GM23338 (cell line): Measurements from ENCODE around the gene C10orf90. TPM values are rescaled to one million over a fixed set of nuclear protein-coding genes. Genes with fewer than 3 reads are reported as not detected.

ENCODE experiments used
- ATAC-seq: fragments of 200-7000 bp; cut with Tn5 transposase; 3 replicates; pipeline ENCODE4 v1.9.1; 2020
- DNase-seq: peaks from one replicate; pipeline ENCODE4 v3.0.0-alpha.2; 2015; ENCODE audit warnings: low spot score
- H2AFZ ChIP-seq: fragments of 200-600 bp; sonication (generic); 2 replicates; pipeline ENCODE4 v1.8.0; 2016; ENCODE audit warnings: antibody characterized with exemption, mild to moderate bottlenecking, moderate library complexity
- H3F3A ChIP-seq: fragments of 200-600 bp; sonication (generic); replicated peaks from 2 replicates; pipeline ENCODE4 v1.8.0; 2017; ENCODE audit warnings: antibody characterized with exemption, mixed run types, low read depth
- H3K27ac ChIP-seq: fragments of 200-600 bp; sonication (generic); 2 replicates; pipeline ENCODE4 v1.6.1; 2016; ENCODE audit warnings: low read depth
- H3K27me3 ChIP-seq: fragments of 200-600 bp; sonication (generic); 2 replicates; pipeline ENCODE4 v1.8.0; 2016; ENCODE audit warnings: mild to moderate bottlenecking, mixed run types, moderate library complexity; ENCODE audit not compliant: insufficient read depth
- H3K36me3 ChIP-seq: fragments of 200-600 bp; sonication (generic); 2 replicates; pipeline ENCODE4 v1.8.0; 2016; ENCODE audit warnings: mild to moderate bottlenecking; ENCODE audit not compliant: insufficient read depth
- H3K4me1 ChIP-seq: fragments of 200-600 bp; sonication (generic); 2 replicates; pipeline ENCODE4 v1.8.0; 2016; ENCODE audit warnings: mild to moderate bottlenecking, moderate library complexity; ENCODE audit not compliant: insufficient read depth
- H3K4me2 ChIP-seq: fragments of 200-600 bp; sonication (generic); 2 replicates; pipeline ENCODE4 v1.7.1; 2017; ENCODE audit warnings: mixed run types
- H3K4me3 ChIP-seq: fragments of 200-600 bp; sonication (generic); 2 replicates; pipeline ENCODE4 v1.6.1; 2016; ENCODE audit warnings: mixed run types
- H3K79me2 ChIP-seq: fragments of 200-600 bp; sonication (generic); replicated peaks from 2 replicates; pipeline ENCODE4 v1.8.0; 2017; ENCODE audit warnings: mild to moderate bottlenecking; ENCODE audit not compliant: insufficient read depth
- H3K9me2 ChIP-seq: fragments of 200-600 bp; sonication (generic); 2 replicates; pipeline ENCODE4 v1.8.0; 2017; ENCODE audit not compliant: insufficient read depth
- H4K20me1 ChIP-seq: fragments of 200-600 bp; sonication (generic); replicated peaks from 2 replicates; pipeline ENCODE4 v1.8.0; 2017; ENCODE audit warnings: mild to moderate bottlenecking; ENCODE audit not compliant: insufficient read depth
- H3K27ac Mint-ChIP-seq: 2 replicates; pipeline ENCODE4 v1.8.0; 2020; ENCODE audit warnings: inconsistent platforms, mild to moderate bottlenecking, moderate library complexity, mixed read lengths
- H3K27me3 Mint-ChIP-seq: 3 replicates; pipeline ENCODE4 v1.8.0; 2022; ENCODE audit warnings: low read depth, mild to moderate bottlenecking, moderate library complexity, mixed read lengths, inconsistent platforms; ENCODE audit not compliant: insufficient read depth, poor library complexity
- H3K36me3 Mint-ChIP-seq: 3 replicates; pipeline ENCODE4 v1.8.0; 2021; ENCODE audit warnings: low read depth, mild to moderate bottlenecking, inconsistent platforms, moderate library complexity, mixed read lengths
- H3K4me1 Mint-ChIP-seq: 3 replicates; pipeline ENCODE4 v1.8.0; 2020; ENCODE audit warnings: mild to moderate bottlenecking, inconsistent platforms, mixed read lengths
- H3K4me3 Mint-ChIP-seq: 3 replicates; pipeline ENCODE4 v1.8.0; 2021; ENCODE audit warnings: moderate library complexity, mild to moderate bottlenecking, inconsistent platforms, mixed read lengths
- H3K9me3 Mint-ChIP-seq: 3 replicates; pipeline ENCODE4 v1.8.0; 2020; ENCODE audit warnings: moderate library complexity, mild to moderate bottlenecking, inconsistent platforms, mixed read lengths
- CREB1 ChIP-seq: fragments of 250-450 bp; sonication (Bioruptor Pico); IDR thresholded peaks from 2 replicates; pipeline ENCODE4 v1.5.0; 2020; ENCODE audit warnings: low read depth, mild to moderate bottlenecking, moderate library complexity
- CTCF ChIP-seq, 2 experiments: fragments of 200-600 bp in 1 of 2; sonication (generic) in 1 of 2; conservative IDR thresholded peaks; 2 replicates each; pipeline versions ENCODE4 v1.5.1 to v1.6.1; 2016 to 2017; ENCODE audit warnings: antibody characterized with exemption in 2 of 2, low read depth in 2 of 2, mild to moderate bottlenecking in 2 of 2, moderate library complexity in 1 of 2
- EZH2 ChIP-seq: fragments of 200-600 bp; sonication (generic); IDR thresholded peaks from one replicate; pipeline ENCODE4 v1.8.0; 2017; ENCODE audit warnings: antibody characterized with exemption, mild to moderate bottlenecking, low read depth; ENCODE audit not compliant: unreplicated experiment
- EZH2phosphoT487 ChIP-seq: fragments of 200-600 bp; sonication (generic); IDR thresholded peaks from one replicate; pipeline ENCODE4 v1.8.1; 2018; ENCODE audit warnings: antibody characterized with exemption; ENCODE audit not compliant: unreplicated experiment
- NANOG ChIP-seq: IDR thresholded peaks from 2 replicates; pipeline ENCODE4 v1.6.1; 2016; ENCODE audit warnings: antibody characterized with exemption, borderline replicate concordance
- POLR2AphosphoS5 ChIP-seq: IDR thresholded peaks from 2 replicates; pipeline ENCODE4 v1.6.1; 2016; ENCODE audit warnings: antibody characterized with exemption, low read depth
- STAT1 ChIP-seq: IDR thresholded peaks from one replicate; pipeline ENCODE4 v1.6.1; 2016; ENCODE audit warnings: antibody characterized with exemption; ENCODE audit not compliant: unreplicated experiment
- ZNF114 ChIP-seq: fragments of 250-450 bp; sonication (Bioruptor Pico); IDR thresholded peaks from 2 replicates; pipeline ENCODE4 v1.5.0; 2020; ENCODE audit warnings: mild to moderate bottlenecking, moderate library complexity
- ZNF331 ChIP-seq: fragments of 250-450 bp; sonication (Bioruptor Pico); IDR thresholded peaks from 2 replicates; pipeline ENCODE4 v1.5.0; 2020; ENCODE audit warnings: low read depth, mild to moderate bottlenecking, moderate library complexity
- ZNF462 ChIP-seq: fragments of 250-450 bp; sonication (Bioruptor Pico); IDR thresholded peaks from 2 replicates; pipeline ENCODE4 v1.5.0; 2020; ENCODE audit warnings: mild to moderate bottlenecking, moderate library complexity
- polyA plus RNA-seq: library from polyadenylated mRNA; unstranded; fragments of >200 nt; fragmentation: Nextera tagmentation; extraction: Ambion mirVana; gene quantifications from 2 replicates; pipeline ENCODE4 v1.2.1, GENCODE V29; 2016
- total RNA-seq: library from RNA; depleted of rRNA; stranded (reverse); fragments of >200 nt; shearing (Covaris generic); gene quantifications from 2 replicates; pipeline ENCODE4 v1.2.3, GENCODE V29; 2014

The C10orf90 gene
- total and polyA plus RNA-seq, 2 experiments from 2014 or later = 0.76 to 0.97 TPM

GRCh38 chr10:126423732-126424491, 246.6 kb downstream of the C10orf90 start:
- Mint-ChIP-seq H3K9me3 (peaks cover 10% of the 10 kb centered on the region), H3K36me3 (peaks cover 5% of the 10 kb centered on the region; the same call in 1 of the 3 replicates), H3K4me3 (no peak overlapping the region), H3K27me3 (peaks cover 4% of the 10 kb centered on the region), H3K4me1 (peaks cover 14% of the 10 kb centered on the region; the same call in 2 of the 3 replicates), H3K27ac (no peak overlapping the region)
- no peaks in the 10 kb centered on the region for H3K36me3 ChIP-seq
- TF ChIP-seq EZH2 (no peak), POLR2AphosphoS5 (no peak), CREB1 (CRISPR knock-in tag) (no peak), ZNF331 (no peak), ZNF114 (no peak), EZH2phosphoT487 (no peak), CTCF (conservative IDR thresholded peaks at IDR 0.05; ENCODE audit: low read depth in 2 of 2) (no peak), STAT1 (no peak)
- ATAC-seq (no peak), DNase-seq (no peak)
- no peaks in the 10 kb centered on the region for H3F3A ChIP-seq
- 0 out of 2 replicates have a peak, but pooled peaks cover 5% of the 10 kb centered on the region for H3K9me2 ChIP-seq
- no peaks in the 10 kb centered on the region for H3K79me2 ChIP-seq
- H3K27ac ChIP-seq = no peak overlapping the region
- no peaks in the 10 kb centered on the region for H3K4me1 ChIP-seq
- H3K4me2 ChIP-seq = no peak overlapping the region
- H3K27me3 ChIP-seq = no peaks in the 10 kb centered on the region
- H3K4me3 ChIP-seq = no peak overlapping the region
- no peak overlapping the region for H2AFZ ChIP-seq
- no peaks in the 10 kb centered on the region for H4K20me1 ChIP-seq

- no peak overlapping the region for H3K4me2 ChIP-seq
- H4K20me1 ChIP-seq = no peaks in the 10 kb centered on the region
- peaks cover 14% of the 10 kb centered on the region; the same call in 2 of the 3 replicates for H3K4me1 Mint-ChIP-seq
- TF ChIP-seq NANOG (no peak), EZH2phosphoT487 (no peak), POLR2AphosphoS5 (no peak), ZNF462 (CRISPR knock-in tag) (no peak)
Measured at GRCh38 chr10:126422567-126422966, 247.9 kb downstream of the C10orf90 start.

More at GRCh38 chr10:126422567-126422966, 247.9 kb downstream of the C10orf90 start:
- peaks cover 10% of the 10 kb centered on the region for H3K9me3 Mint-ChIP-seq
- no peak overlapping the region for H3K4me3 Mint-ChIP-seq
- H3K36me3 Mint-ChIP-seq = peaks cover 5% of the 10 kb centered on the region; the same call in 1 of the 3 replicates
- 0 out of 2 replicates have a peak, but pooled peaks cover 5% of the 10 kb centered on the region for H3K9me2 ChIP-seq
- no peak overlapping the region for H2AFZ ChIP-seq
- peaks cover 4% of the 10 kb centered on the region for H3K27me3 Mint-ChIP-seq
- DNase-seq (no peak), ATAC-seq (no peak)
- H3F3A ChIP-seq = no peaks in the 10 kb centered on the region
- H3K4me3 ChIP-seq = no peak overlapping the region
- H3K27ac Mint-ChIP-seq = no peak overlapping the region
- no peaks in the 10 kb centered on the region for H3K4me1 ChIP-seq
- no peak overlapping the region for H3K27ac ChIP-seq
- H3K79me2 ChIP-seq = no peaks in the 10 kb centered on the region
- H3K27me3 ChIP-seq = no peaks in the 10 kb centered on the region
- no peaks in the 10 kb centered on the region for H3K36me3 ChIP-seq
